Measurements from ENCODE around the gene FHIT. TPM values are rescaled to one million over a fixed set of nuclear protein-coding genes. Genes with fewer than 3 reads are reported as not detected.
"Not testable (repeated sequence)": the region's sequence is repeated elsewhere in the genome, so short reads cannot be mapped to it uniquely, and the experiment has no call there.

Gene FHIT
- total RNA-seq, 2 donors from 2014 or later, result 6.8 to 12.3 TPM

- H3K9me3 Mint-ChIP-seq, result peaks cover 8% of the 10 kb centered on the region
- DNase-seq, result no peak
- peak overlapping the region; percentile 69 for H3K27ac ChIP-seq (ENCODE audit: low read depth, low read length)
Observed at GRCh38 chr3:60542995-60543394, 708.3 kb downstream of the FHIT start.

GRCh38 chr3:60539394-60539793 is 711.9 kb downstream of the FHIT start:
- not testable (repeated sequence) for H3K9me3 ChIP-seq (ENCODE audit: control insufficient read depth, low read length); H3K4me1 Mint-ChIP-seq; H3K27me3 Mint-ChIP-seq (ENCODE audit: insufficient read depth); H3K9me3 Mint-ChIP-seq; H3K27ac ChIP-seq (ENCODE audit: low read depth, low read length); H3K36me3 Mint-ChIP-seq (ENCODE audit: low read depth); H3K9ac ChIP-seq (ENCODE audit: extremely low read depth, low read length, poor library complexity, severe bottlenecking); H3K27ac Mint-ChIP-seq; H3K36me3 ChIP-seq (ENCODE audit: control insufficient read depth, insufficient read depth, low read length); DNase-seq; H3K4me3 ChIP-seq (ENCODE audit: low read length); H3K4me1 ChIP-seq (ENCODE audit: control insufficient read depth, insufficient read depth, low read length); H3K4me3 Mint-ChIP-seq; H3K27me3 ChIP-seq (ENCODE audit: control insufficient read depth, insufficient read depth, low read length, poor library complexity, severe bottlenecking)
- 100% methylated on average over 1 of the region's 2 CpGs; no CpG with 5 or more reads in 1 of the 2 experiments for WGBS, 2 experiments (ENCODE audit: insufficient coverage in 1 of 2, insufficient read length in 1 of 2)

More at GRCh38 chr3:60542995-60543394, 708.3 kb downstream of the FHIT start:
- peaks cover 12% of the 10 kb centered on the region for H3K4me1 Mint-ChIP-seq
- WGBS, 2 experiments (ENCODE audit: insufficient coverage in 1 of 2, insufficient read length in 1 of 2), result 70 to 85% methylated on average over 3 of the region's 3 CpGs
- Histone ChIP-seq H3K9me3 (ENCODE audit: control insufficient read depth, low read length) (no peaks in the 10 kb centered on the region), H3K4me1 (ENCODE audit: control insufficient read depth, insufficient read depth, low read length) (no peaks in the 10 kb centered on the region), H3K9ac (ENCODE audit: extremely low read depth, low read length, poor library complexity, severe bottlenecking) (no peak overlapping the region), H3K27me3 (ENCODE audit: control insufficient read depth, insufficient read depth, low read length, poor library complexity, severe bottlenecking) (no peaks in the 10 kb centered on the region), H3K4me3 (ENCODE audit: low read length) (no peak overlapping the region), H3K36me3 (ENCODE audit: control insufficient read depth, insufficient read depth, low read length) (no peaks in the 10 kb centered on the region)
- H3K4me3 Mint-ChIP-seq, result no peak overlapping the region
- no peak overlapping the region for H3K27ac Mint-ChIP-seq
- no peak for TF ChIP-seq CTCF (conservative IDR thresholded peaks at IDR 0.05)
- H3K27me3 Mint-ChIP-seq (ENCODE audit: insufficient read depth), result no peaks in the 10 kb centered on the region
- H3K36me3 Mint-ChIP-seq (ENCODE audit: low read depth), result no peaks in the 10 kb centered on the region

- H3K27ac Mint-ChIP-seq, result no peak overlapping the region
- Histone ChIP-seq H3K9ac (ENCODE audit: extremely low read depth, low read length, poor library complexity, severe bottlenecking) (no peak overlapping the region), H3K4me3 (ENCODE audit: low read length) (no peak overlapping the region), H3K9me3 (ENCODE audit: control insufficient read depth, low read length) (no peaks in the 10 kb centered on the region), H3K27ac (ENCODE audit: low read depth, low read length) (no peak overlapping the region), H3K27me3 (ENCODE audit: control insufficient read depth, insufficient read depth, low read length, poor library complexity, severe bottlenecking) (no peaks in the 10 kb centered on the region), H3K36me3 (ENCODE audit: control insufficient read depth, insufficient read depth, low read length) (no peaks in the 10 kb centered on the region), H3K4me1 (ENCODE audit: control insufficient read depth, insufficient read depth, low read length) (no peaks in the 10 kb centered on the region)
- H3K27me3 Mint-ChIP-seq (ENCODE audit: insufficient read depth), result no peaks in the 10 kb centered on the region
- TF ChIP-seq CTCF (conservative IDR thresholded peaks at IDR 0.05), result no peak
- H3K36me3 Mint-ChIP-seq (ENCODE audit: low read depth), result no peaks in the 10 kb centered on the region
- 75 to 88% methylated on average over 1 to 3 of the region's 3 CpGs for whole genome bisulfite sequencing, 2 experiments (ENCODE audit: insufficient coverage in 1 of 2, insufficient read length in 1 of 2)
- no peak for DNase-seq
- peaks cover 9% of the 10 kb centered on the region for H3K9me3 Mint-ChIP-seq
- no peak overlapping the region for H3K4me3 Mint-ChIP-seq
- no peaks in the 10 kb centered on the region for H3K4me1 Mint-ChIP-seq
Observed at GRCh38 chr3:60536420-60536819, 714.8 kb downstream of the FHIT start.

GRCh38 chr3:60531759-60532158 is 719.5 kb downstream of the FHIT start:
- Mint-ChIP-seq H3K4me1 (no peaks in the 10 kb centered on the region), H3K4me3 (no peak overlapping the region), H3K27ac (no peak overlapping the region), H3K36me3 (ENCODE audit: low read depth) (no peaks in the 10 kb centered on the region), H3K27me3 (ENCODE audit: insufficient read depth) (no peaks in the 10 kb centered on the region), H3K9me3 (no peaks in the 10 kb centered on the region)
- 94 to 100% methylated on average over 1 to 5 of the region's 5 CpGs for WGBS, 2 experiments (ENCODE audit: insufficient coverage in 1 of 2, insufficient read length in 1 of 2)
- Histone ChIP-seq H3K4me1 (ENCODE audit: control insufficient read depth, insufficient read depth, low read length) (no peaks in the 10 kb centered on the region), H3K9ac (ENCODE audit: extremely low read depth, low read length, poor library complexity, severe bottlenecking) (no peak overlapping the region), H3K9me3 (ENCODE audit: control insufficient read depth, low read length) (no peaks in the 10 kb centered on the region), H3K27me3 (ENCODE audit: control insufficient read depth, insufficient read depth, low read length, poor library complexity, severe bottlenecking) (peaks cover 3% of the 10 kb centered on the region), H3K27ac (ENCODE audit: low read depth, low read length) (no peak overlapping the region), H3K36me3 (ENCODE audit: control insufficient read depth, insufficient read depth, low read length) (no peaks in the 10 kb centered on the region), H3K4me3 (ENCODE audit: low read length) (no peak overlapping the region)
- no peak for TF ChIP-seq CTCF (conservative IDR thresholded peaks at IDR 0.05)
- DNase-seq, result no peak
